DOHH2 (cell line): ENCODE data around the gene CFAP77.

Experiments used
- CTCF ChIP-seq: fragments of 200-600 bp; sonication (generic); IDR thresholded peaks from one replicate; pipeline ENCODE4 v1.5.1; 2014; ENCODE audit warnings: antibody characterized with exemption, mild to moderate bottlenecking, low read depth, low read length; ENCODE audit not compliant: poor library complexity, severe bottlenecking
- EZH2phosphoT487 ChIP-seq: fragments of 200-600 bp; sonication (generic); IDR thresholded peaks from 2 replicates; pipeline ENCODE4 v1.6.1; 2017; ENCODE audit warnings: borderline replicate concordance, mild to moderate bottlenecking, antibody characterized with exemption, low read length, moderate library complexity, mixed read lengths

- no peak for TF ChIP-seq CTCF
- no peak for TF ChIP-seq EZH2phosphoT487
These were observed 34.1 kb downstream of the CFAP77 start for GRCh38 chr9:132443951-132444607.
